Stimulated activated CD4-positive, alpha-beta T cell treated with anti-CD3 and anti-CD28 coated beads, TNF-alpha, amount 100 ng/mL, for 1 hour (primary cell): ENCODE measurements around the gene SLC25A1.

Experiments used
- DNase-seq, 3 donors: peaks; one replicate each; pipeline ENCODE4 v3.0.0-alpha.2; 2020; ENCODE audit warnings: low read depth in 3 of 3, low spot score in 1 of 3

The SLC25A1 gene

DNA sequence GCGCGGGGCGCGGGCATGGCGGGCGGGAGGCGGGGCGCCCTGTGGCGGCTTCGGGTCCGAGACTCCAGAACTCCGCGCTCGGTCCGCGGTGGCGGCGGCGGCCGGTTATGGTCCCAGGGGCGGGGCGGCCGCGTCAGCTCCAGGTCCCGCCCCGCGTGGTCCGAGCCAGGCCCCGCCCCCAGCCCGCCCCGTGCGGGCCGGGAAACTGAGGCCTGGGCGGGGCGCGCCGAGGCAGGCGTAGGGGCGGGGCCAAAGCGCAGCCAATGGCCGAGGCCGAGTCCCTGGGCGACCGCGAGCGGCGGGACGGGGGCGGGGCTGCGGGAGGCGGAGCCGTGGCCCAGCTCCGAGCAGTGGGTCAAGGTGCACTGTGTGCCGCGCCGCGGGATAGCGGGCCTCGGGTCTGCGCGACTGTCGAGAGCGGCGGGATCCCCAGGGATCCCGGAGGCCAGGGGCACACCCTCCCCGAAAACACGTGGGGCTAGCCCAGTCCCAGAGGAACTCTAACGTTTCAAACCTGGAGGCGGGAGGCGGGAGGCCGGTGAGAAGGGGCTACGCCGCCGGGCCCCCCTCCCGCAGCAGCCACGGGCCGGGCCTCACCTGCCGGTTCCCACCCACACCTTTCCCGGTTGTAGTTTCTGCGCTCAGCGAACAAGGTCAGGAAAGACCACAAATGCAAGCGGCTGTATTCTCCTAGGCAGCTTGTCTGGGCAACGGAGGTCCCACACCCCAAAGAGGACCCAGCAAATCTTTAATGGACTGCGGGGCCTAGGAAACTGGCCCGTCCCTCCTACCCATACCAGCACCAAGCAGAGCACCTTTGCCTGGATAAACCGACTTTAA, at the start of gene SLC25A1:
Gene SLC25A1, minus strand, starts transcription at position 80 of the 840 bp plus-strand sequence. Its CDS starts 63 bp downstream, at position 17.
- peak; percentile 34 to 78 (median 61) for DNase-seq

DNA sequence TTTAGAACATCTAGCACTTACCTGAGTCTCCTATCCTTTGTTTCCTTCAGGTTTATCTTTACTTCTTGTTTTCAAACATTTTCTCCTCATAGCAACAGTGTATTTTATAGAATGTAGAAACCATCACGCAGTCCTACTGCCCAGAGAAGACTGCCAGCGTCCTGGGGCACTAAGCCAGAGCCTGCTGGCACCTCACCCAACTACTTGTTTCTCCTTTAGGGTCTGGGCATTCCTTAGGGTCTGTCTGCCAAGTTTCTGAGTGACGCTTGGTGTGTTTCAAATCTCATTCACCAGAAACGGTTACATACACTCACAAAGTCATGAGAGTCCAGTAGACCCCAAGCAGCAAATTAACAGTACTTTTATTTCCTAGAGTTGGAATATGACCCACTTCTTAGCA, 49.6 kb upstream of the SLC25A1 start:
- no peak for DNase-seq

DNA sequence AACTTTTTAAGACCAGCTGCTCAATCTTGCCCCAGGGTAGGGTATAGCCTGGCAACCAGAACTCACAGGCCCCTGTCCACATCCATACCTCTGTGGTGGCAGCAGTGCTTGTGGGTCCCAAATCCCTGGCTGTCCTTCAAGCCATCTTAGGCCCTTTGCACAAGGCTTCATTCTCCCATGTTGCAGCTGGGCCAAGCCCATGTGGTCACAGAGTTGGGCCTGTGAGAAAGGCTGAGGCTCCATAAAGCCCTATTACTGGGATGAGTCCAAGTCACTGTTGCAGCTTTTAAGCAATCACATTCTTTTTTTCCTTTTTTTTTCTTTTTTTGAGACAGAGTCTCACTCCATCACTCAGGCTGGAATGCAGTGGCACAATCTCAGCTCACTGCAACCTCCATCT, 47.9 kb upstream of the SLC25A1 start:
- no peak for DNase-seq

DNA sequence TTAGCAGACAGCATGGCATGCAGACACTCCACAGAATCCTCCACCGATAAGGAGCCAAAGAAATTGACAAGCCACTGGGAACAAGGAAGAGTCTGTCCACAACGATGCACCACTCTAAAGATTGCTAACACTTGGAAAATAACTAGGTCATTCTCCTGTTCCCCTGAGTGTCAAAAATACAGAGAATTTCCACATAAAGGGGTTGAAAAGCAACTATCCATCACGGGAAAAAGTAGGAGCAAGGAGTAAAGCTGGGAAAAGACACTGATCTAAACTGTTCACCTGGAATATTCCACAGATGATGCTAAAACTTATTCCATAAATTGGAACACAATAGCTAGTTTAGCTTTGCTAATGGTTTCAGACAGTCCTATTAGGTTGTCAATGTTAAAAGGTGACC, 47.0 kb upstream of the SLC25A1 start:
- DNase-seq = no peak

DNA sequence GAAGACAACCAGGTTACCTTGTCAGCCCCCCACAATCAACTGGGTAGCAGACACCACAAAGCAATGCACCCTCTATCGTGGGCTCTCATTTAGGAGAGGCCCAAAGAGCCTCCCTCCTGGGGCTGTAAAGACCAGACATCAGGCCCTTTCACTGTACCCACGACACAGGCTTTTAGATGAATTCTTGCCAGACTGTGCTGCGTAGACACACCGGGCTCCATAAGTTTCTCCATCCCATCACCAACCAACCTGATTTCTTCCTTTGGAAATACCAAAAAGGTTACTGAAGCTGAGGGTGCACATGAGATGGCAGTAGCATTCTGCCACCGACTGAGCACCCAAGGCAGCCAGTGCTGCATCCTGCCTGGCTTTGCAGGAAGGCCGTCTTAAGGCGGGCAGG, 46.4 kb upstream of the SLC25A1 start:
- no peak for DNase-seq

- no peak for DNase-seq
Observed at GRCh38 chr22:19224557-19224956, 46.0 kb upstream of the SLC25A1 start.

DNA sequence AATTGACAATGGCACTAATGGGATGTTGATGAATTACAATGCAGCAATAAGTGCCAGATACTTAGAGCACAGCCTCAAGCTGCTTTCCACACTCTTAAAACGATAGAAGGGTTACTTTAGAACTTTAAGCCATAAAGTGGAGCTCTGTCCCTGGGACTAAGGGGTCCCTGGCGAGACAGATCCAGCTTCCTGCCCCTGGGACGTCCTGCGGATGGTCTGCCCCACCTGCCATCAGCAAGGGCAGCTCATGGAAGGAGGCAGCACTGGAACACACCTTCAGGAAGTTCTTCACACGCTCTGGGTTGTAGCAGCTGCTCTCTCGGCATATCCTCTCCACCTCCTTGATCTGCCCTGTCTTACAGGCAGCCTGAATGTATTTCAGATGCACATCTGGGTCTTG, 45.1 kb upstream of the SLC25A1 start:
- DNase-seq = no peak

GRCh38 chr22:19223110-19223509, 44.6 kb upstream of the SLC25A1 start:
- no peak for DNase-seq

DNA sequence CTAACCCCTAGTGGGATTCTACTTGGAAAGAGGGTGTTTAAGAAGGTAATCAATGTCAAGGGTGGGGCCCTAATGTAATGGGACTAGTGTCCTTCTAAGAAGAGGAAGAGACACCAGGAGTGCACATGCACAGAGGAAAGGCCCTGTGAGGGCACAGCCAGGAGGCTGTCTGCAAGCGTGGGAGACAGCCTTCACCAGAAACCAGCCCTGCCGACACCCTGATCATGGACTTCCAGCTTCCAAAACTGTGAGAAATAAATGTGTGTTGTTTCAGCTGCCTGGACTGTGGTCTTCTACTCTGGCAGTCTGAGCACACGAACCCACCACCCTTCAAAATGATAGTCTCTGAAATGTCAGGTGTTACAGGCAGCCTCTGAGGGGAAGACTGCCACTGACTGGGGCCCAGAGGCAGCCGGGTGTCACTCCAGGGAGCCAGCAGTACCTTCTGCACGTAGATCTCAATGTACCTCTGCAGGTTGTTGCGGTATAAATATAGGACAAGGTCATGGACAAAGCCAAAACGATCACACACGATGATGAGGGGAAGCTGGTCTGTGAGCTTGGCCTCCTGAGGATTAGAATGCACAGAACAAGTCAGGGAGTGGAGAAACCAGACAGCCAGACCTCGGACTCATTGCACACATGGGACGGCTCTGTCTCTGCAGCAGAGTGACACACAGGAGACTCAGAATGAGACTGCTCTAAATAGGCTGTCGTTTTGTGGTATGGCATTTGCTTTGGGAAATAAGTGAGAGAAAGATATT, 43.9 kb upstream of the SLC25A1 start:
- DNase-seq = no peak

DNA sequence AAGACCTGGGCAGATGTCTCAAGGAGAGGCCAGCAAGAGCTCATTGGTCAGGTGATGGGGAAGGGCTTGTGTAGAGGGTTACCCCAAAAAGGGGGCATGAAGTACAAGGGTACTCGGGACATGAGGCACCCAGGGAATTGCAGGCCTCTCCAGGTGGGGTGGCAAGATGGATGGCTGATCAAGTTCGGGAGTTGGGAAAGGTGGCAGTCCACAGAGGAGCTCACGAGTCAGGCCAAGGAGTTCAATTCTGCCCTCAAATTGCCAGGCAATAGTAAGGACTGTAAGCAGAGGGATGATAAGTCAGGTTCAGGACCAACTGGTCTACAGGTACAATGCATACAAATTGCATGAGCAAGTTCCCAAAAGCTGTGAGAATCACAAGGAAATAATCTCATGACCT, 42.3 kb upstream of the SLC25A1 start:
- no peak for DNase-seq

DNA sequence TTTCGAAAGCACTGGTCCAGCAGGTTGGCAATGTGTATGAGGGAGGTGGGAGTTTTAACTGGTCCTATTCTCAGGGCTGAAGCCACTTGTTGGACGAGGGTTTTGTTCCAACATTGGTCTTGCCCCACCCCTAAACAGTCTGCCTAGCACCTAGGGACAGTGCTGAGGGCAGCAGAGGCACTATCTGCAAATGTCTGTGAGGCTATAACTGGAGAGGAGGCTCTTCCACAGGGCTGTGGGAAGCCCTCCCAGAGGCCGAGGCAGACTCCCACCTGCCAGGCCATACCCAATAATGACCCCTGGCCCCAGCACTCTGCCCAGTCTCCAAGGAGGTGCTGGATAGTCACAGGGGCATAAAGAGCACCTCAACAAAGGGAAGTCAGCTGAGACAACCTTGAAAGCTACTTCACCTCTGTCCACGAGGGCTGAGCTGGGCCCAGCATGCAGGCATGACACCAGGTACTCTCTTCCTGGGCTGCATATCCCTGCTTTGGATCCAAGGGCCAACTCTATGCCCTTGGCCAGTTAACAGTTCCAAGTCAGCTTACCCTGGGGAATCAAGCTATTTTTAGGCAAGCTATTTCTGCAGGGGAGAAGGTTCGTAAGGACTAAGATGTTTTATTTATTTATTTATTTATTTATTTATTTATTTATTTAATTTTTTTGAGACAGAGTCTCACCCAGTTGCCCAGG, 40.2 kb upstream of the SLC25A1 start:
- no peak for DNase-seq

DNA sequence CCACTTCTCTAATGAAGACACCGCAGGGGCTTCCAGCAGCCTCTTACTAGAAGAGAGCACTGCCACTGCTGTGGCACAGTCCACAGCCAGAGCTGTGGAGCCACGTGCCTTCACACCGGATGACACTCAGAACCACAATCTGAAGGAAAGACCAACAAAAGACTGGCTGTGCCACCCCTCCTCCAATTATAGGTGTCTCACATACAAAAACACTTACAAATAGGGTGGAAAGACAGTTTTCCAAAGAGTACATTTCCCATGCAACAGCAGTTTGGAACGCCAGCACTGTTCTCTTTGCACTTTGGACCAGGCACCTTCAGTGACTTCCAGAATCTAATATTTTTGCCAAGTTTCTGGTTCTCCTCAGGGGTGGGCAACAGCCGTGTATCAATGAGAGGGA, 38.0 kb upstream of the SLC25A1 start:
- DNase-seq = no peak

DNA sequence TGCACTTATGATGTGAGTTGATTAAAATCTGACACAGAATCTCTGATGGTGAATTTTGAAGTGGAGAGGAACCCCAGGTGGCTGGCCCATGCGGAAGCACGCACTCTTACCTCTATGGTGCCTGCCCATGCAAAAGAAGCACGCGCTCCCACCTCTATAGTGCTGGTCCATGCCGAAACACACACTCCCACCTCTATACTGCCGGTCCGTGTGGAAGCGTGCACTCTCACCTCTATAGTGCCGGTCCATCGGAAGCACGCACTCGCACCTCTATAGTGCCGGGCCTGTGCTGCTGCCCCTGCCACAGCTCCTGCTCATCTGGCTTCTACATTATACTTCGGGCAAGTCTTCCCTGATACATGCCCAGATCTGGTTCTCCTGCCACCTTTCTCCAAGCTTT, 36.8 kb upstream of the SLC25A1 start:
- no peak for DNase-seq

- no peak for DNase-seq
Observed at GRCh38 chr22:19214078-19214473, 35.5 kb upstream of the SLC25A1 start.

GRCh38 chr22:19213442-19214077, 35.0 kb upstream of the SLC25A1 start:
- DNase-seq = no peak

- DNase-seq = no peak
Observed at GRCh38 chr22:19213001-19213400, 34.5 kb upstream of the SLC25A1 start.

DNA sequence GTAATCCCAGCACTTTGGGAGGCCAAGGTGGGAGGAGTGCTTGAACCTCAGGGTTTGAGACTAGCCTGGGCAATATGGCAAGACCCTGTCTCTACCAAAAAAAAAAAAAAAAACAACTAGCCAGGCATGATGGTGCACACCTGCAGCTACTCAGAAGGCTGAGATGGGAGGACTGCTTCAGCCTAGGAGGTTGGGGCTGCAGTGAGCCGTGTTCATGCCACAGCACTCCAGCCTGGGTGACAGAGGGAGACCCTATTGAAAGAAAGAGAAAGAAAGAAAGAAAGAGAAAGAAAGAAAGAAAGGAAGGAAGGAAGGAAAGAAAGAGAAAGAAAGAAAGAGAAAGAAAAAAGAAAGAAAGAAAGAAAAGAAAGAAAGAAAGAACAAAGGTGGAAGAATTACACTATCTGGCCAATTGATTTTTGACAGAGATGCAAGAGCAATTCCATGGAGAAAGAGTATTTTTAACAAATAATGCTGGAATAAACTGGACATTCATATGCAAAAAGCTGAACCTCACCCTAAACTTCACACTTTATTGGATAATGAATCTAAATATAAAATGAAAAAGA, 33.9 kb upstream of the SLC25A1 start:
- no peak for DNase-seq

DNA sequence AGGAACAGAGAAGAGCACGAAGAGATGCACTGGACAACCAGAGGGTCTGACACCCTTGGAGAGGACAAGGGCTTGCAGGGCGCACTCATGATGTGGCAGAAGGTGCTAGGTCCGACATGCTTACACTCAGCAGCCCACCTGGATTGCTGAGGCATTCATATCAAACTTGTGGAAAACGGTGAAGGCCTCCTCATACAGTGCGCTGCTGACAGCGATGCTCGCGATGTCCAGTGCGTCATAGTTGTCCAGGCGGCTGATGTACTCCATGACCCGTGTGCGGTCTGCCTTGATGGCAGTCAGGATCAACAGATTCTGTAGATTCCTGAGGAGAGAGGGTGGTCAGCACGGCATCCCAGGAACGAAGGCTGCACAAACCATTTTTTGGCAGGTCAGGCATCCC, 31.7 kb upstream of the SLC25A1 start:
- no peak for DNase-seq

GRCh38 chr22:19208287-19208847, 29.8 kb upstream of the SLC25A1 start:
- DNase-seq = no peak

- DNase-seq = no peak
Observed at GRCh38 chr22:19207884-19208283, 29.3 kb upstream of the SLC25A1 start.

DNA sequence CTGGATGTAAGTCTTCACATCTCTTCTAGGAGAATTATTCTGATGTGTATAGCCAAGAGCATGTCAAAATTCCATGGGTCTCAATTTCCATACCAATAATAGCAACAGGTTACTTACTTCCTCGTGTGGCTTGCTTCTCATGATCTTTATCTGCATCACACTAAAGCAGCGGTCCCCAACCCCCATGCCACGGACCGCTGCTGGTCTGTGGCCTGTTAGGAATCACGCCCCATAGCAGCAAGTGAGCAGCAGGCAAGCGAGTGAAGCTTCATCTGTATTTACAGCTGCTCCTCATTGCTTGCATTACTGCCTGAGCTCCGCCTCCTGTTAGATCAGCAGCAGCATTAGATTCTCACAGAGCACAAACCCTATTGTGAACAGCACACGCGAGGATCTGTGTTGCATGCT, 28.9 kb upstream of the SLC25A1 start:
- DNase-seq = no peak
